Caco-2 (cell line): ENCODE results near the gene DIP2B. TPM values are rescaled to one million over a fixed set of nuclear protein-coding genes. Genes with fewer than 3 reads are reported as not detected.
A peak's percentile ranks its signal among the peaks of the same experiment; 100 is the strongest.
"Not testable (repeated sequence)": the region's sequence is repeated elsewhere in the genome, so short reads cannot be mapped to it uniquely, and the experiment has no call there.

Experiments
- BruUV-seq: library from RNA; stranded (reverse); fragments of 400-500 nt; replicated peaks from 2 replicates; lab custom pipeline; 2021; lab: Mats Ljungman, UMichigan
- CTCF ChIA-PET: fragments of 300-600 bp; sonication (Branson Sonifier 250); formaldehyde crosslinking; loops from one replicate; lab custom pipeline; 2022; ENCODE audit warnings: antibody characterized with exemption; lab: Charles Lee
- POLR2A ChIA-PET: fragments of 300-600 bp; sonication (Branson Sonifier 250); formaldehyde crosslinking; loops from one replicate; lab custom pipeline; 2022; ENCODE audit warnings: antibody characterized with exemption; lab: Charles Lee
- DNase-seq, 2 experiments: peaks; one replicate each; pipeline versions ENCODE4 v3.0.0 to v3.0.0-alpha.2; 2020 to 2022
- H3K27me3 ChIP-seq: replicated peaks from 2 replicates; pipeline ENCODE4 v1.6.0; 2011; ENCODE audit warnings: low read length; ENCODE audit not compliant: control insufficient read depth, insufficient read depth
- H3K36me3 ChIP-seq: 2 replicates; pipeline ENCODE4 v1.5.1; 2011; ENCODE audit warnings: low read length; ENCODE audit not compliant: control insufficient read depth, insufficient read depth
- H3K4me1 ChIP-seq: fragments of 250-450 bp; sonication (Bioruptor Pico); 2 replicates; pipeline ENCODE4 v1.5.1; 2020; ENCODE audit warnings: mild to moderate bottlenecking
- H3K4me3 ChIP-seq: 2 replicates; pipeline ENCODE4 v1.5.1; 2011; ENCODE audit warnings: low read depth, mild to moderate bottlenecking, control low read depth, low read length
- H3K9me3 ChIP-seq: fragments of 250-450 bp; sonication (Bioruptor Pico); 2 replicates; pipeline ENCODE4 v1.5.1; 2020; ENCODE audit warnings: mild to moderate bottlenecking, moderate library complexity
- H3K27ac Mint-ChIP-seq: one replicate; pipeline ENCODE4 v1.8.0; 2022; ENCODE audit warnings: mixed read lengths; ENCODE audit not compliant: unreplicated experiment
- H3K27me3 Mint-ChIP-seq: one replicate; pipeline ENCODE4 v1.8.0; 2022; ENCODE audit warnings: mixed read lengths; ENCODE audit not compliant: insufficient read depth, unreplicated experiment
- H3K36me3 Mint-ChIP-seq: one replicate; pipeline ENCODE4 v1.8.0; 2022; ENCODE audit warnings: mild to moderate bottlenecking, mixed read lengths; ENCODE audit not compliant: insufficient read depth, unreplicated experiment
- H3K4me1 Mint-ChIP-seq: one replicate; pipeline ENCODE4 v1.8.0; 2022; ENCODE audit warnings: low read depth, mixed read lengths; ENCODE audit not compliant: unreplicated experiment
- H3K4me3 Mint-ChIP-seq: one replicate; pipeline ENCODE4 v1.8.0; 2022; ENCODE audit warnings: mild to moderate bottlenecking, moderate library complexity, mixed read lengths; ENCODE audit not compliant: unreplicated experiment
- H3K9me3 Mint-ChIP-seq: one replicate; pipeline ENCODE4 v1.8.0; 2022; ENCODE audit warnings: mixed read lengths; ENCODE audit not compliant: unreplicated experiment
- CTCF ChIP-seq, 2 experiments: fragments of 200-600 bp in 1 of 2; IDR thresholded peaks; 1 replicate in 1 of 2; 2 replicates in 1 of 2; pipeline versions ENCODE4 v1.5.1 to v1.8.0; 2011 to 2022; ENCODE audit warnings: antibody characterized with exemption in 1 of 2, control low read depth in 1 of 2, inconsistent platforms in 1 of 2, low read depth in 1 of 2, low read length in 1 of 2, mild to moderate bottlenecking in 1 of 2, moderate library complexity in 1 of 2; ENCODE audit not compliant: insufficient read depth in 1 of 2, severe bottlenecking in 1 of 2, unreplicated experiment in 1 of 2
- intact Hi-C: fragments of 100-400 bp; cut with micrococcal nuclease; formaldehyde crosslinking; loops from one replicate; pipeline ENCODE4 v1.10.0; 2022; ENCODE audit not compliant: unreplicated experiment
- total RNA-seq: library from RNA; stranded (reverse); gene quantifications from 2 replicates; pipeline ENCODE4 v1.2.3, GENCODE V29; 2022

DIP2B gene
- total RNA-seq, 1 experiment from 2014 or later: 32.7 TPM

DNA sequence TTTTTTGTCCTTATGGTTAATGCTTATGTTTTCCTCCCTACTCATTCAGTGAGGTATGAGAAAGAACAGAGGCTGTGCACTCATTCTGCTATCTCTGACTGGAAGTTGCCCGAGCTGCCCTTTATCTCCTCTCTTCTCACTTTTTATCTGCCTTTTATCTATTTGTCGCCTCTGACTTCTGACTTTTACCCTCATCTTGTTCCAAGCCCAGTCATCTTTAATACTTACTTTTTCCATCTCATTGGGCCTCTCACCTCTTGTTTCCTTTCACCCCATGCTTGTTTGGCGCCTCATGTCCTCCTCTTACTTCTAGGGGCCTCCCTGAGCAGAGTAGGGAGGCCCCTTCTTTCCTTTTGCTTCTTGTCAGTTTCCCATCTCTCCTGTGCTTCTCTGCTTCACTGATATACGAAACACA, 50.7 kb downstream of the DIP2B start:
- Mint-ChIP-seq H3K27ac (peak overlapping the region; percentile 13), H3K36me3 (peaks cover 25% of the 10 kb centered on the region), H3K9me3 (no peaks in the 10 kb centered on the region), H3K4me1 (peaks cover 37% of the 10 kb centered on the region), H3K4me3 (peak overlapping the region; percentile 14), H3K27me3 (no peaks in the 10 kb centered on the region)
- Histone ChIP-seq H3K4me1 (peaks cover 48% of the 10 kb centered on the region), H3K36me3 (no peaks in the 10 kb centered on the region), H3K4me3 (no peak overlapping the region), H3K9me3 (no peaks in the 10 kb centered on the region), H3K27me3 (no peaks in the 10 kb centered on the region)
- no TSS peak for BruUV-seq
- intact Hi-C loops: no loop called here
- TF ChIP-seq CTCF (IDR thresholded peaks at IDR 0.05; ENCODE audit: insufficient read depth in 1 of 2, low read depth in 1 of 2, low read length in 1 of 2, severe bottlenecking in 1 of 2, unreplicated experiment in 1 of 2): no peak
- DNase-seq: no peak
- ChIA-PET CTCF (no interaction called here), POLR2A (no interaction called here)

- Mint-ChIP-seq H3K27me3 (no peaks in the 10 kb centered on the region), H3K9me3 (no peaks in the 10 kb centered on the region), H3K36me3 (peaks cover 22% of the 10 kb centered on the region), H3K4me3 (peak overlapping the region; percentile 14), H3K27ac (no peak overlapping the region), H3K4me1 (peaks cover 37% of the 10 kb centered on the region)
- CTCF ChIA-PET: no interaction called here
- Histone ChIP-seq H3K4me3 (no peak overlapping the region), H3K36me3 (no peaks in the 10 kb centered on the region), H3K27me3 (no peaks in the 10 kb centered on the region), H3K9me3 (no peaks in the 10 kb centered on the region), H3K4me1 (peaks cover 40% of the 10 kb centered on the region)
- intact Hi-C loops: no loop called here
- POLR2A ChIA-PET: no interaction called here
- DNase-seq: no peak
- TF ChIP-seq CTCF (IDR thresholded peaks at IDR 0.05; ENCODE audit: insufficient read depth in 1 of 2, low read depth in 1 of 2, low read length in 1 of 2, severe bottlenecking in 1 of 2, unreplicated experiment in 1 of 2): no peak
- no TSS peak for BruUV-seq
Observed at GRCh38 chr12:50556273-50556672, 51.5 kb downstream of the DIP2B start.

- H3K4me1 ChIP-seq: peaks cover 36% of the 10 kb centered on the region
- H3K4me3 ChIP-seq, H3K9me3 ChIP-seq, H3K36me3 ChIP-seq, intact Hi-C loops, POLR2A ChIA-PET, H3K27me3 Mint-ChIP-seq, CTCF ChIA-PET, BruUV-seq, DNase-seq, H3K27me3 ChIP-seq, H3K4me3 Mint-ChIP-seq, H3K9me3 Mint-ChIP-seq, H3K27ac Mint-ChIP-seq: not testable (repeated sequence)
- H3K36me3 Mint-ChIP-seq: peaks cover 18% of the 10 kb centered on the region
- H3K4me1 Mint-ChIP-seq: peaks cover 37% of the 10 kb centered on the region
Observed at GRCh38 chr12:50556796-50557195, 52.0 kb downstream of the DIP2B start.

DNA sequence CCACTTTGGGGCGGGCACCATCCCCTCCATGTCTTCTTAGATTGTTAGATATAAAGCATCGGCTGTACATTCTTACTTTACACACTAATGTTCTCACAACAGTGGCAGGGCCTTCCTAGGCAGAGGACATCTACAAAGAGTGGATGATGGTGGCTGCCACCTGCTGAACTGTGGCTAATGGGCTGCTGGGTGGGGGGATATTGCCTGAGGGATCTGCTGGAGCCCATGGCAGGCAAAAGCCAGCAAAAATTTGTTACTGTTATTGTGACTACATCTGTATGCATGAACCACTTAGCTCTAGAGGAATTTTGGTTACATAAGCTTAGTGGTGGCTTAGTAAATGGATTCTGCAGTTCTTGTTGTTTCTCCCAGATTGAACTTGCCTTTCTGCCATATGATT, 52.6 kb downstream of the DIP2B start:
- Histone ChIP-seq H3K4me3 (no peak overlapping the region), H3K4me1 (peaks cover 39% of the 10 kb centered on the region), H3K27me3 (no peaks in the 10 kb centered on the region), H3K36me3 (no peaks in the 10 kb centered on the region), H3K9me3 (no peaks in the 10 kb centered on the region)
- Mint-ChIP-seq H3K4me3 (no peak overlapping the region), H3K27me3 (no peaks in the 10 kb centered on the region), H3K27ac (no peak overlapping the region), H3K4me1 (peaks cover 37% of the 10 kb centered on the region), H3K9me3 (no peaks in the 10 kb centered on the region), H3K36me3 (peaks cover 18% of the 10 kb centered on the region)
- DNase-seq: no peak
- ChIA-PET CTCF (no interaction called here), POLR2A (no interaction called here)
- intact Hi-C loops: no loop called here
- TF ChIP-seq CTCF (IDR thresholded peaks at IDR 0.05; ENCODE audit: insufficient read depth in 1 of 2, low read depth in 1 of 2, low read length in 1 of 2, severe bottlenecking in 1 of 2, unreplicated experiment in 1 of 2): no peak
- no TSS peak for BruUV-seq
